H1 (cell line): ENCODE measurements around the gene COG3. TPM values are rescaled to one million over a fixed set of nuclear protein-coding genes. Genes with fewer than 3 reads are reported as not detected.

Experiments
- CTCF ChIA-PET: fragments of 300-600 bp; sonication (Branson Sonifier 250); formaldehyde crosslinking; loops from one replicate; lab custom pipeline; 2021; ENCODE audit not compliant: partially characterized antibody; lab: Charles Lee
- POLR2A ChIA-PET: fragments of 300-600 bp; sonication (Branson Sonifier 250); formaldehyde crosslinking; loops from one replicate; lab custom pipeline; 2021; ENCODE audit warnings: inconsistent platforms; ENCODE audit not compliant: partially characterized antibody; lab: Charles Lee
- DNase-seq, 2 experiments: peaks; one replicate each; pipeline versions ENCODE4 v3.0.0 to v3.0.0-alpha.2; 2010 to 2022; ENCODE audit warnings: low spot score in 2 of 2, low read depth in 1 of 2, mixed read lengths in 1 of 2
- FAIRE-seq: peaks from 2 replicates; lab custom pipeline; 2011; peaks lifted over from hg19 to GRCh38; lab: Jason Lieb, UNC
- H2AFZ ChIP-seq: 2 replicates; pipeline ENCODE4 v1.8.1; 2012; ENCODE audit warnings: low read length, inconsistent platforms
- H2AK5ac ChIP-seq: 2 replicates; pipeline ENCODE4 v1.6.1; 2013; ENCODE audit warnings: low read depth, low read length
- H2BK120ac ChIP-seq: replicated peaks from 2 replicates; pipeline ENCODE3; 2013; ENCODE audit warnings: low read depth, low read length, inconsistent platforms
- H2BK12ac ChIP-seq: 2 replicates; pipeline ENCODE4 v1.6.1; 2013; ENCODE audit warnings: low read depth, low read length
- H2BK15ac ChIP-seq: 2 replicates; pipeline ENCODE4 v1.6.1; 2013; ENCODE audit warnings: low read length
- H2BK20ac ChIP-seq: 2 replicates; pipeline ENCODE4 v1.6.1; 2013; ENCODE audit warnings: low read length
- H2BK5ac ChIP-seq: 2 replicates; pipeline ENCODE4 v1.6.1; 2013; ENCODE audit warnings: low read depth, low read length
- H3K14ac ChIP-seq: 2 replicates; pipeline ENCODE4 v1.6.1; 2013; ENCODE audit warnings: inconsistent platforms; ENCODE audit not compliant: insufficient read length
- H3K18ac ChIP-seq: 2 replicates; pipeline ENCODE4 v1.6.1; 2013; ENCODE audit warnings: low read length; ENCODE audit errors: extremely low read depth
- H3K23ac ChIP-seq: 2 replicates; pipeline ENCODE4 v1.6.1; 2013; ENCODE audit warnings: inconsistent platforms; ENCODE audit not compliant: insufficient read length
- H3K23me2 ChIP-seq: 2 replicates; pipeline ENCODE4 v1.6.1; 2013; ENCODE audit warnings: low read depth, low read length
- H3K27ac ChIP-seq: 2 replicates; pipeline ENCODE4 v1.6.1; 2011; ENCODE audit warnings: low read depth, low read length, inconsistent platforms
- H3K27me3 ChIP-seq, 4 experiments: replicated peaks in 1 of 4; 1 replicate in 1 of 4; 2 replicates in 3 of 4; pipeline versions ENCODE4 v1.6.1 to v1.8.1; 2011 to 2013; ENCODE audit warnings: low read length in 3 of 4, mild to moderate bottlenecking in 3 of 4, inconsistent platforms in 2 of 4, mixed read lengths in 2 of 4, moderate library complexity in 1 of 4; ENCODE audit not compliant: control insufficient read depth in 3 of 4, insufficient read depth in 3 of 4; ENCODE audit errors: extremely low read depth in 1 of 4
- H3K36me3 ChIP-seq, 4 experiments: 2 replicates each; pipeline versions ENCODE4 v1.6.1 to v1.8.1; 2011 to 2013; ENCODE audit warnings: mild to moderate bottlenecking in 4 of 4, low read length in 3 of 4, moderate library complexity in 2 of 4, control low read depth in 1 of 4, inconsistent platforms in 1 of 4; ENCODE audit not compliant: insufficient read depth in 4 of 4, control insufficient read depth in 2 of 4
- H3K4ac ChIP-seq: replicated peaks from 2 replicates; pipeline ENCODE3; 2013; ENCODE audit warnings: low read length, low read depth, mixed read lengths, inconsistent platforms; ENCODE audit not compliant: insufficient read length
- H3K4me1 ChIP-seq, 4 experiments: replicated peaks in 1 of 4; 1 replicate in 1 of 4; 2 replicates in 3 of 4; pipeline versions ENCODE4 v1.6.1 to v1.8.1; 2011 to 2013; ENCODE audit warnings: low read length in 3 of 4, inconsistent platforms in 2 of 4, mixed read lengths in 1 of 4; ENCODE audit not compliant: insufficient read depth in 4 of 4, control insufficient read depth in 3 of 4
- H3K4me2 ChIP-seq, 2 experiments: 2 replicates each; pipeline versions ENCODE4 v1.6.1 to v1.8.1; 2011 to 2013; ENCODE audit warnings: low read depth in 2 of 2, low read length in 2 of 2, control low read depth in 1 of 2, inconsistent platforms in 1 of 2, mild to moderate bottlenecking in 1 of 2; ENCODE audit not compliant: insufficient read depth in 1 of 2
- H3K4me3 ChIP-seq, 4 experiments: fragments of 200-600, 300-600 bp in 1 of 4; sonication (generic), shearing (Covaris generic), sonication (Bioruptor Twin) in 1 of 4; 2 replicates each; pipeline versions ENCODE4 v1.5.1 to v1.8.1; 2011 to 2016; ENCODE audit warnings: low read length in 4 of 4, low read depth in 3 of 4, control low read depth in 2 of 4, inconsistent platforms in 2 of 4, mild to moderate bottlenecking in 2 of 4, mixed read lengths in 1 of 4, moderate library complexity in 1 of 4; ENCODE audit not compliant: insufficient read depth in 2 of 4; ENCODE audit errors: extremely low read depth in 1 of 4
- H3K56ac ChIP-seq: replicated peaks from 2 replicates; pipeline ENCODE3; 2013; ENCODE audit warnings: low read depth, mild to moderate bottlenecking, mixed read lengths, low read length, inconsistent platforms; ENCODE audit not compliant: insufficient read length
- H3K79me1 ChIP-seq: 2 replicates; pipeline ENCODE4 v1.6.1; 2013; ENCODE audit warnings: low read depth, low read length, control low read depth
- H3K79me2 ChIP-seq, 2 experiments: 2 replicates each; pipeline versions ENCODE4 v1.6.1 to v1.8.1; 2012 to 2013; ENCODE audit warnings: low read length in 2 of 2, mild to moderate bottlenecking in 2 of 2, inconsistent platforms in 1 of 2; ENCODE audit not compliant: insufficient read depth in 2 of 2, control insufficient read depth in 1 of 2
- H3K9ac ChIP-seq, 4 experiments: replicated peaks in 1 of 4; 1 replicate in 1 of 4; 2 replicates in 3 of 4; pipeline versions ENCODE4 v1.6.1 to v1.8.1; 2011 to 2013; ENCODE audit warnings: low read depth in 3 of 4, low read length in 3 of 4, control low read depth in 2 of 4, mild to moderate bottlenecking in 2 of 4, moderate library complexity in 2 of 4, inconsistent platforms in 1 of 4; ENCODE audit errors: extremely low read depth in 1 of 4
- H3K9me3 ChIP-seq, 2 experiments: 2 replicates each; pipeline versions ENCODE4 v1.6.1 to v1.8.1; 2012 to 2013; ENCODE audit warnings: mild to moderate bottlenecking in 2 of 2, moderate library complexity in 2 of 2, control low read depth in 1 of 2, inconsistent platforms in 1 of 2, low read depth in 1 of 2, low read length in 1 of 2, mixed read lengths in 1 of 2; ENCODE audit not compliant: insufficient read depth in 2 of 2
- H4K20me1 ChIP-seq, 2 experiments: replicated peaks in 1 of 2; 2 replicates each; pipeline versions ENCODE3 to v1.8.1; 2011 to 2013; ENCODE audit warnings: inconsistent platforms in 2 of 2, low read length in 2 of 2, mild to moderate bottlenecking in 1 of 2; ENCODE audit not compliant: insufficient read depth in 2 of 2, control insufficient read depth in 1 of 2
- H4K5ac ChIP-seq: 2 replicates; pipeline ENCODE4 v1.6.1; 2013; ENCODE audit warnings: low read length, low read depth, mixed read lengths, inconsistent platforms; ENCODE audit not compliant: insufficient read length
- H4K8ac ChIP-seq: 2 replicates; pipeline ENCODE4 v1.8.0; 2013; ENCODE audit warnings: mild to moderate bottlenecking, moderate library complexity, low read length, inconsistent platforms; ENCODE audit not compliant: insufficient read depth; ENCODE audit errors: extremely low read depth
- H4K91ac ChIP-seq: replicated peaks from 2 replicates; pipeline ENCODE3; 2013; ENCODE audit warnings: low read length, mixed read lengths, inconsistent platforms; ENCODE audit not compliant: insufficient read length
- JUND ChIP-seq: IDR thresholded peaks from 2 replicates; pipeline ENCODE4 v1.6.1; 2011; ENCODE audit warnings: mild to moderate bottlenecking, improper control_type of control experiment, low read length
- NRF1 ChIP-seq: IDR thresholded peaks from 2 replicates; pipeline ENCODE4 v1.6.1; 2011; ENCODE audit warnings: mild to moderate bottlenecking, low read depth, low read length, improper control_type of control experiment
- POU5F1 ChIP-seq: IDR thresholded peaks from 2 replicates; pipeline ENCODE4 v1.6.1; 2011; ENCODE audit warnings: low read depth, mild to moderate bottlenecking, low read length, moderate library complexity
- RFX5 ChIP-seq: IDR thresholded peaks from 2 replicates; pipeline ENCODE4 v1.6.1; 2011; ENCODE audit warnings: low read depth, low read length, improper control_type of control experiment, borderline replicate concordance
- RNF2 ChIP-seq: fragments of 200-900, 300-1000 bp; sonication (generic); IDR thresholded peaks from 2 replicates; pipeline ENCODE4 v1.7.1; 2016; ENCODE audit warnings: borderline replicate concordance, low read depth, mild to moderate bottlenecking, antibody characterized with exemption, low read length; ENCODE audit not compliant: poor library complexity, severe bottlenecking; ENCODE audit errors: missing control alignments
- RXRA ChIP-seq: IDR thresholded peaks from 2 replicates; pipeline ENCODE4 v1.6.1; 2011; ENCODE audit warnings: low read depth, mild to moderate bottlenecking, low read length, moderate library complexity; ENCODE audit not compliant: insufficient read depth
- SIN3A ChIP-seq, 2 experiments: IDR thresholded peaks in 1 of 2; conservative IDR thresholded peaks in 1 of 2; 2 replicates each; pipeline ENCODE4 v1.6.1; 2011 to 2012; ENCODE audit warnings: low read length in 2 of 2, improper control_type of control experiment in 1 of 2, low read depth in 1 of 2, mild to moderate bottlenecking in 1 of 2
- TBP ChIP-seq: IDR thresholded peaks from 2 replicates; pipeline ENCODE4 v1.6.1; 2011; ENCODE audit warnings: low read depth, low read length, improper control_type of control experiment
- ZNF274 ChIP-seq: IDR thresholded peaks from 2 replicates; pipeline ENCODE4 v1.7.0; 2012; ENCODE audit warnings: low read length, borderline replicate concordance; ENCODE audit errors: extremely low read depth
- WGBS, 2 experiments: shearing (Covaris generic) in 1 of 2; methylation state at CpG; one replicate each; pipeline versions ENCODE4 v1.1.6 to v1.1.7; 2013 to 2015; ENCODE audit warnings: low lambda C conversion rate in 2 of 2, mixed read lengths in 2 of 2, inconsistent platforms in 1 of 2, low coverage in 1 of 2, missing lambda C conversion rate in 1 of 2; ENCODE audit not compliant: insufficient replicate concordance in 2 of 2, insufficient coverage in 1 of 2, insufficient read length in 1 of 2; ENCODE audit errors: extremely low coverage in 1 of 2, missing lambda C conversion rate in 1 of 2; 5-methylcytosine and 5-hydroxymethylcytosine counted together
- polyA plus RNA-seq, 7 experiments: library from polyadenylated mRNA; depleted of rRNA in 3 of 7; stranded (reverse) in 5 of 7; unstranded in 2 of 7; fragments of >200 nt in 5 of 7; fragments of 200-250 nt in 2 of 7; gene quantifications; 1 replicate in 5 of 7; 2 replicates in 1 of 7; 4 replicates in 1 of 7; pipeline versions ENCODE4 v1.2.1 to v1.2.3, GENCODE V29; 2011 to 2013; ENCODE audit warnings: missing spikeins in 2 of 7, mixed read lengths in 2 of 7
- total RNA-seq: library from RNA; stranded (reverse); fragmentation: NEBNext Ultra II Directional; extraction: Animal tissue kit (Norgen Biotek cat#: 25700); gene quantifications from 2 replicates; pipeline ENCODE4 v1.2.1, GENCODE V29; 2021

Gene COG3
- total and polyA plus RNA-seq, 2 of the 8 experiments (the other 6 are each of a cell fraction or from before 2014, with no cell fraction given): 12.7 to 13.5 TPM

GRCh38 chr13:45419945-45420344, 44.8 kb upstream of the COG3 start:
- Histone ChIP-seq H3K27ac (no peak overlapping the region), H4K91ac (no peak overlapping the region), H3K23ac (no peak overlapping the region), H3K23me2 (peaks cover 4% of the 10 kb centered on the region; the same call in 1 of the 2 replicates), H2BK5ac (no peak overlapping the region), H3K4ac (no peak overlapping the region), H2AFZ (no peak overlapping the region), H3K27me3 (peaks cover 0 to 3% (median 0%) of the 10 kb centered on the region in 4 experiments; a peak in 2 of 7 replicates), H3K4me3 (no peak overlapping the region), H2AK5ac (no peak overlapping the region), H3K79me2 (no peaks in the 10 kb centered on the region), H2BK15ac (no peak overlapping the region), H3K18ac (no peak overlapping the region), H2BK20ac (no peak overlapping the region), H3K4me1 (no peaks in the 10 kb centered on the region), H4K5ac (no peak overlapping the region), H3K9me3 (no peaks in the 10 kb centered on the region), H2BK120ac (no peak overlapping the region), H3K14ac (no peak overlapping the region), H3K4me2 (no peak overlapping the region), H3K9ac (no peak overlapping the region), H4K20me1 (peaks cover 0 to 1% of the 10 kb centered on the region in 2 experiments), H4K8ac (no peak overlapping the region), H3K79me1 (no peaks in the 10 kb centered on the region), H2BK12ac (no peak overlapping the region), H3K56ac (no peak overlapping the region), H3K36me3 (no peaks in the 10 kb centered on the region)
- no peak for FAIRE-seq
- POLR2A ChIA-PET: no interaction called here
- no peak for DNase-seq
- CTCF ChIA-PET: interaction anchor here (0.6 to 0.9 kb wide), 2 partner anchors 26 to 319 kb away, joined by 3 read pairs; no protein-coding TSS in a partner anchor
- 83% methylated on average over 1 of the region's 1 CpG; no CpG with 5 or more reads in 1 of the 2 experiments for WGBS, 2 experiments
- TF ChIP-seq POU5F1 (no peak), RFX5 (no peak), JUND (no peak), ZNF274 (no peak), RXRA (no peak), NRF1 (no peak), TBP (no peak), RNF2 (no peak), SIN3A (conservative IDR thresholded peaks at IDR 0.05 in 1 of 2, IDR thresholded peaks at IDR 0.05 in 1 of 2; ENCODE audit: low read depth in 1 of 2, low read length in 2 of 2) (no peak)
